Right cardiac atrium (tissue), 5 donors: ENCODE results near the gene TRIM71. TPM values are rescaled to one million over a fixed set of nuclear protein-coding genes. Genes with fewer than 3 reads are reported as not detected.

Experiments used
- ATAC-seq, 2 donors: fragments of 200-7000 bp; cut with Tn5 transposase; one replicate each; pipeline versions ENCODE4 v1.8.0 to v1.9.1; 2020; ENCODE audit warnings: moderate library complexity in 2 of 2, mild to moderate bottlenecking in 1 of 2
- DNase-seq, 3 donors: peaks; one replicate each; pipeline ENCODE4 v3.0.0-alpha.2; 2020
- H3K27ac ChIP-seq: one replicate; pipeline ENCODE4 v1.5.1; 2013; ENCODE audit warnings: mild to moderate bottlenecking, low read length, control low read depth, moderate library complexity
- H3K27me3 ChIP-seq: one replicate; pipeline ENCODE4 v1.6.1; 2013; ENCODE audit not compliant: control insufficient read depth, insufficient read depth
- H3K4me1 ChIP-seq: one replicate; pipeline ENCODE4 v1.6.1; 2013; ENCODE audit warnings: low read length; ENCODE audit not compliant: control insufficient read depth, insufficient read depth
- H3K4me3 ChIP-seq: one replicate; pipeline ENCODE4 v1.5.1; 2013; ENCODE audit warnings: low read length, control low read depth
- H3K9me3 ChIP-seq: one replicate; pipeline ENCODE4 v1.6.1; 2013; ENCODE audit warnings: low read length; ENCODE audit not compliant: control insufficient read depth
- whole genome bisulfite sequencing: extraction: QIAGEN DNeasy Blood & Tissue Kit; methylation state at CpG from one replicate; pipeline ENCODE4 v1.1.7; 2013; 5-methylcytosine and 5-hydroxymethylcytosine counted together
- intact Hi-C, 4 donors: fragments of 100-400 bp; cut with DNase I; formaldehyde crosslinking; loops; one replicate each; pipeline versions ENCODE4 v1.11.0 to v1.14.0; 2022 to 2023
- polyA plus RNA-seq: library from polyadenylated mRNA; stranded (reverse); fragments of 200-250 nt; gene quantifications from one replicate; pipeline ENCODE4 v1.2.3, GENCODE V29; 2013
- total RNA-seq, 4 donors: library from RNA; stranded (reverse); fragmentation: NEBNext Ultra II Directional; extraction: Animal tissue kit (Norgen Biotek cat#: 25700); gene quantifications; one replicate each; pipeline ENCODE4 v1.2.1, GENCODE V29; 2021
- donor health status: healthy with polysubstance abuse.
- donor health status: DM: no; HTN: yes; CAD: no.
- donor health status: DM: no; HTN: no; CAD: no.
- donor health status: DM: no; HTN: yes; CAD: no; lungs with severe emphysema.
- donor health status: DM: yes; HTN: yes; CAD: no.

Gene TRIM71
- total and polyA plus RNA-seq, 5 donors: not detected

- Histone ChIP-seq H3K27ac (no peak overlapping the region), H3K4me1 (no peaks in the 10 kb centered on the region), H3K9me3 (no peaks in the 10 kb centered on the region), H3K4me3 (no peak overlapping the region), H3K27me3 (no peaks in the 10 kb centered on the region)
- ATAC-seq (no peak), DNase-seq (no peak)
- WGBS: 76% methylated on average over 15 of the region's 15 CpGs
- intact Hi-C loops: no loop called here
Measured at GRCh38 chr3:32869513-32870047, 51.8 kb downstream of the TRIM71 start.

GRCh38 chr3:32870373-32871095 lies 52.7 kb downstream of the TRIM71 start:
- WGBS: 89% methylated on average over 10 of the region's 10 CpGs
- DNase-seq: no peak
- H3K9me3 ChIP-seq: no peaks in the 10 kb centered on the region
- intact Hi-C loops: no loop called here
- no peak for ATAC-seq
- no peak overlapping the region for H3K27ac ChIP-seq
- H3K4me1 ChIP-seq: no peaks in the 10 kb centered on the region
- H3K27me3 ChIP-seq: no peaks in the 10 kb centered on the region
- no peak overlapping the region for H3K4me3 ChIP-seq

GRCh38 chr3:32871273-32871672 lies 53.5 kb downstream of the TRIM71 start:
- Histone ChIP-seq H3K4me3 (no peak overlapping the region), H3K27me3 (no peaks in the 10 kb centered on the region), H3K27ac (no peak overlapping the region), H3K9me3 (no peaks in the 10 kb centered on the region), H3K4me1 (no peaks in the 10 kb centered on the region)
- intact Hi-C loops: no loop called here
- no peak for ATAC-seq
- no peak for DNase-seq
- 89% methylated on average over 7 of the region's 7 CpGs for WGBS

GRCh38 chr3:32872487-32873382 lies 54.9 kb downstream of the TRIM71 start:
- DNase-seq: peak in 1 of 3 donors; percentile 56
- no peak overlapping the region for H3K4me3 ChIP-seq
- no peaks in the 10 kb centered on the region for H3K4me1 ChIP-seq
- no peaks in the 10 kb centered on the region for H3K27me3 ChIP-seq
- no peak for ATAC-seq
- no peak overlapping the region for H3K27ac ChIP-seq
- no peaks in the 10 kb centered on the region for H3K9me3 ChIP-seq
- 63% methylated on average over 6 of the region's 6 CpGs for WGBS
- intact Hi-C loops: no loop called here

- ATAC-seq: no peak
- Histone ChIP-seq H3K27ac (no peak overlapping the region), H3K4me1 (no peaks in the 10 kb centered on the region), H3K9me3 (no peaks in the 10 kb centered on the region), H3K27me3 (no peaks in the 10 kb centered on the region), H3K4me3 (no peak overlapping the region)
- intact Hi-C loops: no loop called here
- WGBS: 65% methylated on average over 12 of the region's 12 CpGs
- no peak for DNase-seq
Measured at GRCh38 chr3:32873531-32874130, 55.8 kb downstream of the TRIM71 start.

- Histone ChIP-seq H3K4me3 (no peak overlapping the region), H3K27ac (no peak overlapping the region), H3K4me1 (no peaks in the 10 kb centered on the region), H3K27me3 (no peaks in the 10 kb centered on the region), H3K9me3 (no peaks in the 10 kb centered on the region)
- intact Hi-C loops: no loop called here
- 93% methylated on average over 5 of the region's 5 CpGs for WGBS
- no peak for DNase-seq
- no peak for ATAC-seq
Measured at GRCh38 chr3:32876920-32877319, 59.1 kb downstream of the TRIM71 start.

- intact Hi-C loops: no loop called here
- ATAC-seq (no peak), DNase-seq (no peak)
- WGBS: 85% methylated on average over 2 of the region's 2 CpGs
- no peaks in the 10 kb centered on the region for H3K27me3 ChIP-seq
- no peaks in the 10 kb centered on the region for H3K4me1 ChIP-seq
- H3K9me3 ChIP-seq: no peaks in the 10 kb centered on the region
- no peak overlapping the region for H3K27ac ChIP-seq
- no peak overlapping the region for H3K4me3 ChIP-seq
Measured at GRCh38 chr3:32877598-32877997, 59.8 kb downstream of the TRIM71 start.

GRCh38 chr3:32880225-32880624 lies 62.4 kb downstream of the TRIM71 start:
- DNase-seq (no peak), ATAC-seq (no peak)
- Histone ChIP-seq H3K27me3 (no peaks in the 10 kb centered on the region), H3K9me3 (no peaks in the 10 kb centered on the region), H3K27ac (no peak overlapping the region), H3K4me3 (no peak overlapping the region), H3K4me1 (no peaks in the 10 kb centered on the region)
- WGBS: 100% methylated on average over 1 of the region's 1 CpG
- intact Hi-C loops: no loop called here

GRCh38 chr3:32881624-32882023 lies 63.8 kb downstream of the TRIM71 start:
- WGBS: 89% methylated on average over 2 of the region's 2 CpGs
- no peak overlapping the region for H3K4me3 ChIP-seq
- H3K27ac ChIP-seq: no peak overlapping the region
- no peak for DNase-seq
- intact Hi-C loops: no loop called here
- no peaks in the 10 kb centered on the region for H3K27me3 ChIP-seq
- ATAC-seq: no peak
- H3K9me3 ChIP-seq: no peaks in the 10 kb centered on the region
- H3K4me1 ChIP-seq: no peaks in the 10 kb centered on the region

- 79% methylated on average over 1 of the region's 1 CpG for WGBS
- intact Hi-C loops: no loop called here
- ATAC-seq: no peak
Measured at GRCh38 chr3:32882189-32882588, 64.4 kb downstream of the TRIM71 start.

GRCh38 chr3:32882603-32883025 lies 64.8 kb downstream of the TRIM71 start:
- WGBS: 82% methylated on average over 6 of the region's 6 CpGs
- Histone ChIP-seq H3K27me3 (no peaks in the 10 kb centered on the region), H3K9me3 (no peaks in the 10 kb centered on the region), H3K4me1 (no peaks in the 10 kb centered on the region), H3K4me3 (no peak overlapping the region), H3K27ac (no peak overlapping the region)
- DNase-seq: no peak
- no peak for ATAC-seq
- intact Hi-C loops: no loop called here

More at GRCh38 chr3:32882189-32882588, 64.4 kb downstream of the TRIM71 start:
- DNase-seq: no peak
- no peak overlapping the region for H3K4me3 ChIP-seq
- H3K27ac ChIP-seq: no peak overlapping the region
- no peaks in the 10 kb centered on the region for H3K27me3 ChIP-seq
- no peaks in the 10 kb centered on the region for H3K9me3 ChIP-seq
- H3K4me1 ChIP-seq: no peaks in the 10 kb centered on the region
